Measurements from ENCODE around the gene HELZ2.
"Not testable (repeated sequence)": the region's sequence is repeated elsewhere in the genome, so short reads cannot be mapped to it uniquely, and the experiment has no call there.

Gene HELZ2

GRCh38 chr20:63574156-63574828 is at the start of gene HELZ2:
Gene HELZ2 (minus strand): TSS chr20:63574239. CDS start chr20:63572385, 1,854 bp downstream.
- peak; percentile 58 for DNase-seq

- no peak for DNase-seq
These were observed 48.7 kb upstream of the HELZ2 start for GRCh38 chr20:63622732-63623131.

DNA sequence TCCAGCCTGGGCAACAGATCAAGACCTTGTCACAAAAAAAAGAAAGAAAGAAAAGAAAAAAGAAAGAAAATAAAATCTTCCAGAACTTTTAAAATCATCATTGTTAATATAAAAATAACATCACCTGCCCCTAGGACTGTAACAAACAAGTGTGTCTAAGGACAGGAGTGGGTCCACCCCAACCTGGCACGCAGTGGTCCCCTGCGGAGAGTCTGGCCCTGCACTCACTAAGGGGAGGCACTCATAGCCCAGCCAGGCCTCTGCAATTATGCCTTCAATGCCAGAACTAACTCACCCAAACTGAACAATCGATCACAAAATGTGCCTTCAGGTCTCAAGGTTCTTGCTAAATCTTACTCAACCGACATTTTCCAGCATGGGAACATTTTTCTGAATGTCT is 48.1 kb upstream of the HELZ2 start:
- DNase-seq = no peak

- no peak for DNase-seq
These were observed 47.0 kb upstream of the HELZ2 start for GRCh38 chr20:63620991-63621390.

GRCh38 chr20:63619505-63619904 is 45.5 kb upstream of the HELZ2 start:
- no peak for DNase-seq

- no peak for DNase-seq
These were observed 45.0 kb upstream of the HELZ2 start for GRCh38 chr20:63619086-63619485.

- DNase-seq = no peak
These were observed 44.4 kb upstream of the HELZ2 start for GRCh38 chr20:63618291-63618980.

GRCh38 chr20:63617876-63618265 is 43.8 kb upstream of the HELZ2 start:
- no peak for DNase-seq

- no peak for DNase-seq
These were observed 43.2 kb upstream of the HELZ2 start for GRCh38 chr20:63617092-63617875.

DNA sequence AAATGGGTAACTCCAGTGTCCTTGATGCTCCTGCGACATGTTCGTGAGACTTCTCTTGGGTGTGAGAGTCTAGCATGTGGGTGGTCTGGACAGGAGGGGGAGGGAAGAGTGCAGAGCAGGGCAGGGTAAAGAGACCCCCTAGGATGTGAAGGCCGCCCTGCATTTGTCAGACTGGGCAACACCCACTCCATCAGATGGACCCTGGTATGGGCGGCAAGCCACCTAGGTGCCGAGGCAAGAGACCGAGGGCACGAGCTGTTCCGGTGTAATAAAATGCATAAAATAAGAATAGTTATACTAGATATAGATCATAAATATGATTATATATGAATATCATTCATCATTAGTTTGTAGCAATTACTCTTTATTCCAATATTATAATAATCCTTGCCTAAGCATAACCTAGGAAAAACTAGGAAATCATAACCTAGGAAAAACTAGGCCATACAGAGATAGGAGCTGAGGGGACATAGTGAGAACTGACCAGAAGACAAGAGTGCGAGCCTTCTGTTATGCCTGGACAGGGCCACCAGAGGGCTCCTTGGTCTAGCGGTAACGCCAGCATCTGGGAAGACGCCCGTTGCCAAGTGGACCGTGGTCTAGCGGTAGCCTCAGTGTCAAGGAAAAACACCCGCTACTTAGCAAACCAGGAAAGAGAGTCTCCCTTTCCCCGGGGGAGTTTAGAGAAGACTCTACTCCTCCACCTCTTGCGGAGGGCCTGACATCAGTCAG is 40.0 kb upstream of the HELZ2 start:
- DNase-seq = not testable (repeated sequence)

DNA sequence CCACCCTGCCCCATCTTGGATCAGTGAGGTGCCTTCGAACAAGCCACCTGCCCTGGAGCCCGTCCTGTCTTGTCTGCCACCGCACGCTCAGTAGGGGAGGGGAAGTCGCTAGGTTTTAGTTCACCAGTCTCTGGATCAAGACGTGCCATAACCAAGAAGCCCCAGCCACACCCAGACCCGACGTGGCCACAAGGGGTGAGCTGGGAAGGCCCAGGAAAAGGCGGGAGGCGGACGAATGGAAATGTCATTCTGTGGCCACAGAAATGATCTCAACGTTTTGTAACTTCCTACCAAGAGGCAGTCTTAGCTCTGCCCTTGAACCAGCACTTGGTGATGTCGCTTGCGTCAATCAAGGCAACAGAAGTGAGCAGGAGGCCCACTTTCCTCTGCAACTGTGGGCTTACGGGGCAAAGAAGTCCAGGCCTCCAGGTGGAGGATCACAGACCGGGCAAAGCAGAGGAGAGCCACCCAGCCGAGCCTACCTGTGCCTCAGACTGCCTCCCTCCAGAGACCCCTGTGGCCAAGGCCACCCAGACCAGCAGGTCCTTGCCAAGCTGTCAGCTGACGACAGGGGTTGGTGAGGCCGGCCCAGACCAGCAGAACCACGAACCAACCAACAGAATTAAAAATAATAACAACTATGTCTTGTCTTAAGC is 38.4 kb upstream of the HELZ2 start:
- DNase-seq = no peak

DNA sequence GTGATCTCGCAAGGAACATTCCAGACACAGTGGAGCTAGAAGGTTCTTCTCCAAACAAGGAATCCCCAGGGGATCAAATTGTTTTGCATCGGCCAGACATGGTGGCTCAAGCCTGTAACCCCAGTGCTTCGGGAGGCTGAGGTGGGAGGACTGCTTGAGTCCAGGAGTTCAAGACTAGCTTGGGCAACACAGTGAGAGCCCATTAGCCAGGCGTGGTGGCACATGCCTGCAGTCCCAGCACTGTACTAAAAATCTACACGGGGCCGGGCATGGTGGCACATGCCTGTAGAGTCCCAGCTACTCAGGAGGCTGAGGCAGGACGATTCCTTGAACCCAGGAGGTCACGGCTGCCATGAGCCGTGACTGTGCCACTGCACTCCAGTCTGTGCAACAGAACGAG is 37.6 kb upstream of the HELZ2 start:
- no peak for DNase-seq

GRCh38 chr20:63610581-63611435 is 36.8 kb upstream of the HELZ2 start:
- no peak for DNase-seq

DNA sequence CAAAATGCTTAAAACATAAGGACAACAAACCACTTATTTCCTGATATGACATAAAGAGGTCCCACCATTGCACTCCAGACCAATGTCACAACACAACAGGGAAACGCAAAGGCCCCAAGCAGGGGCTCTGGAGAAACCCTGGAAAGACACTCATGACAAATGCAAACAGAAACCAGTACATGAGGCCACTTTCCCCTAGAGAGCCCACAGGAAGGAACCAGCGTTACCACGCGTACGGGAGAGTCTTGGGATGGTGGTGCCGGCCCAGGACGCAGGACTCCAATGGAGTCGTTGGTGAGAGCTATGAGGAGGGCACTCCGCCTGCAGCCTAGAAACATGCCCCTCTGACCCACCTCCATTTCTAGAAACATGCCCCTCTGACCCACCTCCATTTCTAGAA is 32.6 kb upstream of the HELZ2 start:
- DNase-seq = no peak

DNA sequence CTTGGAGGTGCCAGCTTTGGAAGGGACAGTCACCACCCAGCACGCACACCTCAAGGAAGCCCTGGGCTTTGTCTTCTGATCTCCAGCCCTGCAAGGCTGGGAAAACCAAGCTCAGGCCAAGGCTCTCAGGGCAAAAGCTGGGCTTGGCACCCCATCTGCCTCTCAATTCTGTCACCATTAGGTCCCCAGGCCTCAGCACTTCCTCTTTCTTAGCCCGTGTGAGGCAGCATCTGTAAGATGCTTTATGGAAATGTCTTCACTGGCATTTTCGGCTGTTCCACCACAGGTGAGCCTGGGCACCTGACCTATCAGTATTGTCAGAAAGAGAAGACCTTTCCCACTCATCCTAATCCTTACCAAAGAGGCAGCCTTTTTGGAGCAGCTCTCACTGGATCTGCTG is 28.3 kb upstream of the HELZ2 start:
- DNase-seq = no peak

DNA sequence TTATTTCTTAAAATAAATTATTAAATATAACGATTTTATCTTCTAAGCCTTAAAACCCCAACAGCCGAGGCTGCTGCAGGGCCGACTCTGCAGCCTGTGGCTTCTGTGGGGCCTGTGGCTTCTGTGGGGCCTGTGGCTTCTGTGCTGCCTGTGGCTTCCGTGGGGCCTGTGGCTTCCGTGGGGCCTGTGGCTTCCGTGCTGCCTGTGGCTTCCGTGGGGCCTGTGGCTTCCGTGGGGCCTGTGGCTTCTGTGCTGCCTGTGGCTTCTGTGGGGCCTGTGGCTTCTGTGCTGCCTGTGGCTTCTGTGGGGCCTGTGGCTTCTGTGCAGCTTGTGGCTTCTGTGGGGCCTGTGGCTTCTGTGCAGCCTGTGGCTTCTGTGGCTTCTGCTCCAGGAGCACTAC is 27.6 kb upstream of the HELZ2 start:
- peak; percentile 35 for DNase-seq

GRCh38 chr20:63599396-63600050 is 25.5 kb upstream of the HELZ2 start:
- DNase-seq = no peak

DNA sequence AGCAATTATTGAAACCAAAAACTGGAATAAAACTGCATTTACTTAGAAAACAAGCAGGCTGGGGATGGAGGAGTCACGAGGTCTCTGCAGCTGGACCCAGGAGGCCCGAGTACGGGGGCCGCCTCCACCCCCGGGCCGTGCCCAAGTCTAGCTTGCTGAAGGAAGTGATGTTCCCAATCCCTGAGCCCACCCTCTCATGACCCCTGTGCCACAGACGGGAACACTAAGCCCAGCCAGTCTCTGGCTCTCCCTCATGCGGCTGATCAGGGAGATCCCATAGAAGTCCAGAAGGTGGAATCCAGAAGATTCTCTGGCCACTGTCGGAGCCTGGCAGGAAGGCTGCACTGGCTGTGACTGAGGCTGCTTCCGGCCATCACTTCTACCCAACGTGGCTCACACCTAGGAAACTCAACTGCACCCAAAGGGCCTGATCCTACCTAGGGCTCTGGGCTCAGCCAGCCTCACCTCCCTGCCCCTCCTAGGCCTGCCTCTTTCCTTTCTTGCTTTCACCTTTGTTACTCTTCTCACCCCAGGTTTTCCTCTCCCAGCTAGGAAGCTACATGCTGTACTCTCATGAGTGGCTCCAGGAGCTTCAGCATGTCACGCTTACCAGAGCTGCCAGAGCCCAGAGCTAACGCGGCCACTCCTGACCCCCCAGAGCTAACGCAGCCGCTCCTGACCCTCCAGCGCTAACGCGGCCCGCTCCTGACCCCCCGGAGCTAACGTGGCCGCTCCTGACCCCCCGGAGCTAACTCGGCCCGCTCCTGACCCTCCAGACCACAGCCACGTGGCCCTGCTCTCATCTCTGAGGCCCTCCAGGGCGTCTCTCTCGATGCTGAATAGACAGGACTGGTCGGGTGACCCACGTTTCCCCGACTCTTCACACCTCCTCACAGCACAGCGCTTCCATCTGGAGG is 24.7 kb upstream of the HELZ2 start:
- no peak for DNase-seq

DNA sequence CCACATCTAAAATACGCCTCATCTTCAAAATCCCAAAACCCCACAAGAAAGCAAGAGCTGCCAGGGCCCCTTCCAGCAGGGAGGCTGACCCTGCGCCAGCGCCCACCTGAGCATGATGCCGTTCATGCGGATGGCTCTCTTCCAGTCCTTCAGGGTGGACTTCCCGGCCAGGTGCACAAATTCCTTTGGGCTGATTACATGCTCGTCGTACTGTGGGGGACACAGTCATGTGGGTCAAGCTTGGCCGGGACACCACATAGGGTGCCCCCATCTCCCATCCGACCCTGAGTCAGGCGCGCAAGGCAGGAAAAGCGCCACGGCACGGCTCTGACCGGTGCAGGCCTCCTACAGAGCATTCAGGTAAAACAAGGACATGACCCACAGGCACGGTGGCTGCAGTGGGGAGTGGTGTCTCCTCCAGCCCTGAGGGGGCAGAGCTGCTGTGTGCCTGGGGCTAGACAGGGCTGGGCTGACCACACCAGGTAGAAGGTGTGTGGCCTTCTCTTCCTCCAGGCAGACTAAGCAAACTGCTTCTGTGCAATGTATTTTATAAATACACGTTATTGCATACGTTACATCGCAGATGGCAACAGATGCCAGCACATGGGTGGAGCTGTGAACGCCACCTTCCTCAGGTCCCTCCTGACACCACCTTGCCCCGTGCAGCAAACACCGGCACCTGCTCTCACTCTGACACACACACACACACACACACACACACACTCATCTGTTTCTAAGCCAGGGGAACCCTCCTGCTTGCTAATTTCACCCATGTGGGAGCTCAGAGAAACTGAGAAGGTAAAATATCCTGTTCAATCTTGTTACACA is 23.8 kb upstream of the HELZ2 start:
- DNase-seq = no peak

All from activated CD4-positive, alpha-beta T cell treated with anti-CD3 and anti-CD28 coated beads, Interleukin-10, Interleukin-2, amounts not matched to agents 100 ng/mL and 50 ng/mL, durations not matched to agents 16 hours and 8 hours (primary cell).